AG04450 (cell line): ENCODE measurements around the gene CENPM. TPM values are rescaled to one million over a fixed set of nuclear protein-coding genes. Genes with fewer than 3 reads are reported as not detected.
"Not testable (repeated sequence)": the region's sequence is repeated elsewhere in the genome, so short reads cannot be mapped to it uniquely, and the experiment has no call there.

Source experiments
- CTCF ChIA-PET: fragments of 300-600, 350-600 bp; formaldehyde crosslinking; extraction: SDS; loops from one replicate; lab custom pipeline; 2022; ENCODE audit warnings: antibody characterized with exemption, inconsistent platforms; lab: Charles Lee
- POLR2A ChIA-PET: fragments of 350-600 bp; formaldehyde crosslinking; extraction: SDS; loops from one replicate; lab custom pipeline; 2021; ENCODE audit warnings: antibody characterized with exemption, inconsistent platforms; lab: Yijun Ruan, JAX
- DNase-seq: peaks from one replicate; pipeline ENCODE4 v3.0.0-alpha.2; 2011; ENCODE audit warnings: low read depth, low spot score
- H3K27ac ChIP-seq: one replicate; pipeline ENCODE4 v1.5.1; 2012; ENCODE audit warnings: low read depth, low read length, control low read depth
- H3K27me3 ChIP-seq: one replicate; pipeline ENCODE4 v1.6.0; 2012; ENCODE audit warnings: low read length; ENCODE audit not compliant: control insufficient read depth, insufficient read depth
- H3K4me3 ChIP-seq: 2 replicates; pipeline ENCODE4 v1.5.1; 2011; ENCODE audit warnings: mild to moderate bottlenecking, low read depth, low read length, control low read depth
- H3K9me3 ChIP-seq: 2 replicates; pipeline ENCODE4 v1.5.1; 2012; ENCODE audit warnings: low read length; ENCODE audit not compliant: control insufficient read depth, insufficient read depth
- CTCF ChIP-seq: IDR thresholded peaks from 2 replicates; pipeline ENCODE4 v1.5.1; 2011; ENCODE audit warnings: low read depth, low read length, control low read depth, inconsistent platforms
- polyA plus RNA-seq: library from polyadenylated mRNA; depleted of rRNA; stranded (reverse); fragments of >200 nt; gene quantifications from 2 replicates; pipeline ENCODE4 v1.2.3, GENCODE V29; 2011

CENPM gene
- polyA plus RNA-seq, 1 experiment: 5.1 TPM

- no peaks in the 10 kb centered on the region for H3K9me3 ChIP-seq
- no peak overlapping the region for H3K27ac ChIP-seq
- DNase-seq: no peak
- no peak for TF ChIP-seq CTCF
- ChIA-PET POLR2A (no interaction called here), CTCF (interaction anchor here (1.1 to 1.3 kb wide), 2 partner anchors 203 to 252 kb away, joined by 6 to 7 read pairs; no protein-coding TSS in a partner anchor)
- H3K4me3 ChIP-seq: no peak overlapping the region
- no peaks in the 10 kb centered on the region for H3K27me3 ChIP-seq
These were observed 2.5 kb upstream of the CENPM start for GRCh38 chr22:41949297-41949965.

- DNase-seq, H3K9me3 ChIP-seq, POLR2A ChIA-PET, H3K4me3 ChIP-seq, H3K27me3 ChIP-seq, H3K27ac ChIP-seq: not testable (repeated sequence)
- CTCF ChIA-PET: interaction anchor here (1.3 kb wide), 1 partner anchor 252 kb away, joined by 7 read pairs; no protein-coding TSS in a partner anchor
These were observed 2.0 kb upstream of the CENPM start for GRCh38 chr22:41948928-41949296.

- Histone ChIP-seq H3K27ac (no peak overlapping the region), H3K27me3 (no peaks in the 10 kb centered on the region), H3K9me3 (no peaks in the 10 kb centered on the region), H3K4me3 (no peak overlapping the region)
- POLR2A ChIA-PET: no interaction called here
- DNase-seq: no peak
- no peak for TF ChIP-seq CTCF
- CTCF ChIA-PET: interaction anchor here (0.9 kb wide), 1 partner anchor 201 kb away, joined by 14 read pairs; no protein-coding TSS in a partner anchor
These were observed 1.2 kb upstream of the CENPM start for GRCh38 chr22:41948142-41948541.

- CTCF ChIA-PET: interaction anchor here (0.9 to 9.4 kb wide), 7 partner anchors 11 to 496 kb away, joined by 3 to 281 read pairs (median 4); partner anchors contain the start of gene MEI1
These were observed 600 bp upstream of the CENPM start for GRCh38 chr22:41947424-41948080.

More at GRCh38 chr22:41947424-41948080, 600 bp upstream of the CENPM start:
- Histone ChIP-seq H3K27me3 (no peaks in the 10 kb centered on the region), H3K4me3 (no peak overlapping the region), H3K9me3 (no peaks in the 10 kb centered on the region), H3K27ac (no peak overlapping the region)
- POLR2A ChIA-PET: interaction anchor here (0.9 to 1.3 kb wide), 3 partner anchors 10 to 280 kb away, joined by 3 to 5 read pairs (median 3); partner anchors contain the start of gene MEI1
- DNase-seq: no peak
- no peak for TF ChIP-seq CTCF
